Spleen (tissue), 7 donors: Measurements from ENCODE around the gene CPT1A.

Experiments
- CTCF ChIP-seq, 11 experiments: fragments of 200-600 bp in 7 of 11; fragments of 450-650 bp in 4 of 11; sonication (generic) in 4 of 11; IDR thresholded peaks in 8 of 11; conservative IDR thresholded peaks in 3 of 11; 1 replicate in 7 of 11; 2 replicates in 4 of 11; pipeline versions ENCODE4 v1.4.0 to v1.8.0; 2016 to 2021; ENCODE audit warnings: antibody characterized with exemption in 11 of 11, inconsistent platforms in 4 of 11, mild to moderate bottlenecking in 1 of 11
- POLR2A ChIP-seq, 3 donors: fragments of 450-650 bp; IDR thresholded peaks; one replicate each; pipeline ENCODE4 v1.5.1; 2017; ENCODE audit warnings: antibody characterized with exemption in 3 of 3, mild to moderate bottlenecking in 1 of 3
- donor health status: DM: no; HTN: no; CAD: no; lungs with moderate emphysema.
- donor health status: DM: no; HTN: no; CAD: no.
- donor health status: DM: no; HTN: no; CAD: no.

GRCh38 chr11:68825571-68825970 lies 16.1 kb downstream of the CPT1A start:
- TF ChIP-seq POLR2A (IDR thresholded peaks at IDR 0.05) (no peak), CTCF (IDR thresholded peaks at IDR 0.05 in 8 of 11, conservative IDR thresholded peaks at IDR 0.05 in 3 of 11) (peak in 7 of 11 experiments; percentile 8 to 45 (median 17))
